H1 (cell line): ENCODE measurements around the gene INTS2.

ENCODE experiments used
- CTCF ChIP-seq, 3 experiments: IDR thresholded peaks; 1 replicate in 2 of 3; 2 replicates in 1 of 3; pipeline versions ENCODE4 v1.5.1 to v1.6.1; 2011; ENCODE audit warnings: low read length in 3 of 3, mild to moderate bottlenecking in 3 of 3, inconsistent platforms in 2 of 3, low read depth in 1 of 3, moderate library complexity in 1 of 3; ENCODE audit not compliant: insufficient read depth in 1 of 3; ENCODE audit errors: control extremely low read depth in 1 of 3
- YY1 ChIP-seq: IDR thresholded peaks from 2 replicates; pipeline ENCODE4 v1.6.1; 2011; ENCODE audit warnings: low read depth, mild to moderate bottlenecking, low read length
- TF ChIP-seq, protein P1 (sequence below): IDR thresholded peaks from 2 replicates; pipeline ENCODE4 v1.6.1; 2011; ENCODE audit warnings: low read length, improper control_type of control experiment
- TF ChIP-seq, protein P2 (sequence below): IDR thresholded peaks from 2 replicates; pipeline ENCODE4 v1.6.1; 2011; ENCODE audit warnings: low read depth, mild to moderate bottlenecking, low read length; ENCODE audit not compliant: insufficient read depth

GRCh38 chr17:61880589-61881102, 47.1 kb downstream of the INTS2 start:
- TF ChIP-seq CTCF (IDR thresholded peaks at IDR 0.05; ENCODE audit: control extremely low read depth in 1 of 3, insufficient read depth in 1 of 3, low read depth in 1 of 3, low read length in 3 of 3), result no peak
- TF ChIP-seq YY1, result no peak
- TF ChIP-seq, protein P1, sequence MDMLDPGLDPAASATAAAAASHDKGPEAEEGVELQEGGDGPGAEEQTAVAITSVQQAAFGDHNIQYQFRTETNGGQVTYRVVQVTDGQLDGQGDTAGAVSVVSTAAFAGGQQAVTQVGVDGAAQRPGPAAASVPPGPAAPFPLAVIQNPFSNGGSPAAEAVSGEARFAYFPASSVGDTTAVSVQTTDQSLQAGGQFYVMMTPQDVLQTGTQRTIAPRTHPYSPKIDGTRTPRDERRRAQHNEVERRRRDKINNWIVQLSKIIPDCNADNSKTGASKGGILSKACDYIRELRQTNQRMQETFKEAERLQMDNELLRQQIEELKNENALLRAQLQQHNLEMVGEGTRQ, result no peak
- TF ChIP-seq, protein P2, sequence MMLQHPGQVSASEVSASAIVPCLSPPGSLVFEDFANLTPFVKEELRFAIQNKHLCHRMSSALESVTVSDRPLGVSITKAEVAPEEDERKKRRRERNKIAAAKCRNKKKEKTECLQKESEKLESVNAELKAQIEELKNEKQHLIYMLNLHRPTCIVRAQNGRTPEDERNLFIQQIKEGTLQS, result no peak
